Right renal pelvis (tissue), 4 donors: ENCODE measurements around the gene OR8I2. TPM values are rescaled to one million over a fixed set of nuclear protein-coding genes. Genes with fewer than 3 reads are reported as not detected.
"Not testable (repeated sequence)": the region's sequence is repeated elsewhere in the genome, so short reads cannot be mapped to it uniquely, and the experiment has no call there.

Source experiments
- DNase-seq, 4 donors: peaks; one replicate each; pipeline ENCODE4 v3.0.0-alpha.2; 2013; ENCODE audit warnings: low read depth in 4 of 4, low spot score in 3 of 4, missing footprints in 1 of 4
- polyA plus RNA-seq, 4 donors: library from polyadenylated mRNA; unstranded; fragments of 120-200 nt; gene quantifications; one replicate each; pipeline ENCODE4 v1.2.1, GENCODE V29; 2013; ENCODE audit not compliant: insufficient read length in 4 of 4

OR8I2 gene
- not detected for polyA plus RNA-seq

DNA sequence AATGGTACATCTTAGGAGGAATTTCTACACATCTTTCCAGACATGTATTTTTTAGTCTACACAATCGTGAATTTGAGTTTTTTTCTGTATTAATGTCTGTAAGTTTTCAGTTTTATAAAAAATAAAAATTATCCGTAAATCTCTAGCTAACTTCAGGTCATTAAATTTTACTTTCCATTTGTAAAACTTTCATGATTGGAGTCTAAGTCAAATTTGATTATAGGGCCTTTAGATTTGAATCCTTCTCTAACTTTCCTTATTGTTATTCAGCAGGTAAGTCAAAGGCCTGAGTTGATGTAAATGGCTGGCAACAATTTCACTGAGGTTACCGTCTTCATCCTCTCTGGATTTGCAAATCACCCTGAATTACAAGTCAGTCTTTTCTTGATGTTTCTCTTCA lies at the start of gene OR8I2:
Gene OR8I2, plus strand, starts transcription at position 301 of the 400 bp plus-strand sequence. Its CDS starts 0 bp downstream, at position 301.
- no peak for DNase-seq

DNA sequence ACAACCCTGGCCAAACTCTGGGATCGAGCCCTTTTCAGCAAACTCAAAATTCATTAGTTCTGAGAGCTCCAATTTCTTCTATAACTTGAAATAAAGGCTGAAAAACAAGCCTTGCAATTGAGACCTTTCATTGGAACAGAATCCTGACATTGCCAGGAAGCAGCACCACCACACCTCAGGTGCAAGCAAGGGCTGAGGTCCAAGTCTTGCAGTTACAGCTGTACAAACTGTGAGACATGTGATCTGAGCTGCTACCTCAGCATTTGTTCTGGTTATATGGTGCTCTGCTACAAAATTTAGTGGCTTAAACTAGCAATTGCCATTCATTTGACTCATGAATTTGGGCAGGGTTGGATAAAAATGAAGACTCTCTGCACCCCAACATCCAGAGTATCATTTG lies 47.6 kb upstream of the OR8I2 start:
- no peak for DNase-seq

DNA sequence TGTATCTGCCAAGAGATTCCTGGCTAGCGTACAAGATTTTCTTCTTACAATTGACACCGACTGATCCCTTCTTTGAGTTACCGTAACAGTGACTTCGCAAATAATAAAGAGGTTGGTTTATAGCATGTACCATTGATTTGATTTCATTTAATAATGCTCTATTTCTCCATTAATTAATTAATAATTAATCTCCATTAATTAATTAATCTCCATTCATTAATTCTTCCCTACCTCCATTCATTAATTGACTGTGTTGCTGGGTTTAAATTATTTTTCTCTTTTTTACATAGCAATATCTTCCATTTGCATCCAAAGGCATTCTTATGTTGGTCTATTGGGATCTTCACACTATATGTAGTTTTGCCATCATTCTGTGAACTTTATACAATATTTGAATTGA lies 44.6 kb upstream of the OR8I2 start:
- DNase-seq = no peak

DNA sequence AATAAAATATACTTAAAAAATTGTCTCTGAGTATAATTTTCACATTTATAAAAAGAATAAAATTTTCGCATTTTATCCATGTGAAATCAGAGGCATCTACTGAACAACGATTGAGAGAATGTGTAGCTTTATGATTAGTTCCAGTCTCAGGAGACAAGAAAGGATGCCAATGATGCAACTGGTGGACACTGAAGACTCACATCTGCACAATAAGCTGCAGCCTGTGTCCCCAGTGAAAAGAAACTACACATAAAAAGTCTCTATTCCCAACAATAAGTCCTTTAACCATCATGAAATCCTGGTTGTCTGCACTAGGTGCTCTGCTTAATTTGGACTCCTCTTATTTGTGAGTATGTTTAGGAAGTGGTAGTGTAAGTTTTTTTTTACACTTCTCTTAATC lies 43.6 kb upstream of the OR8I2 start:
- DNase-seq = no peak

DNA sequence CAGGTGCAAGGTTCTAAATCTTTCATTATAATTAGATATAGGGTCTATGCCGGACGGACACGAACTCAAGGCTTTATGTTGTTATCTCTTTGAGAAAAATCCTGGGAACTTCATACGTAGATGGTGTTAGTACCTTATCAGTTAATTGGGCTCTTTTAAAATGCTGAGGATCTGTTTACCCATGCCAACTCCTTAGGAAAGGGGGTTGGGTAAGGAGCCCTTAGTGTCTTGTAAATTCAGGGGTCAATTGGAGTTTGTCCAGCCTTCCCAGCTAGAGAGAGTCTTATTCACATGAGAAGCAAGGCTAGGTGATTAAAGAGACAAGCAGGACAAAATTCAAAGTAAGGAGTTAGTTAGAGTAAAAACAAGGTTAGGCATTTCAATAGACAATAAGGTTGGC lies 36.7 kb upstream of the OR8I2 start:
- DNase-seq = not testable (repeated sequence)

DNA sequence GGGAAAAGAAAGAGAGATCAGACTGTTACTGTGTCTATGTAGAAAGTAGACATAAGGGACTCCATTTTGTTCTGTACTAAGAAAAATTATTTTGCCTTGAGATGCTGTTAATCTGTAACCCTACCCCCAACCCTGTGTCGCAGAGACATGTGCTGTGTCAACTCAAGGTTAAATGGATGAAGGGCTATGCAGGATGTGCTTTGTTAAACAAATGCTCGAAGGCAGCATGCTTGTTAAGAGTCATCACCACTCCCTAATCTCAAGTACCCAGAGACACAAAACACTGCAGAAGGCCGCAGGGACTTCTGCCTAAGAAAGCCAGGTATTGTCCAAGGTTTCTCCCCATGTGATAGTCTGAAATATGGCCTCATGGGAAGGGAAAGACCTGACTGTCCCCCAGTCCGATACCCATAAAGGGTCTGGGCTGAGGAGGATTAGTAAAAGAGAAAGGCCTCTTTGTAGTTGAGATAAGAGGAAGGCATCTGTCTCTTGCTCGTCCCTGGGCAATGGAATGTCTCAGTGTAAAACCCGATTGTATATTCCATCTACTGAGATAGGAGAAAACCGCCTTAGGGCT lies 35.4 kb upstream of the OR8I2 start:
- DNase-seq = not testable (repeated sequence)

DNA sequence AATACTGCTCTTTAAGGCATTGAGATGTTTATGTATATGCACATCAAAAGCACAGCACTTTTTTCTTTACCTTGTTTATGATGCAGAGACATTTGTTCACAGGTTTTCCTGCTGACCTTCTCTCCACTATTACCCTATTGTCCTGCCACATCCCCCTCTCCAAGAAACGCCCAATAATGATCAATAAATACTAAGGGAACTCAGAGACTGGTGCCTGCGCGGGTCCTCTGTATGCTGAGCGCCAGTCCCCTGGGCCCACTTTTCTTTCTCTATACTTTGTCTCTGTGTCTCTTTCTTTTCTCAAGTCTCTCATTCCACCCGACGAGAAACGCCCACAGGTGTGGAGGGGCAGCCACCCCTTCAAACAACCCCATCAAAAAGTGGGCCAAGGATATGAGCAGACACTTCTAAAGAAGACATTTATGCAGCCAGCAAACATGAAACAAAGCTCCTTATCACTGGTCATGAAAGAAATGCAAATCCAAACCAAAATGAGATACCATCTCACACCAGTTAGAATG lies 34.8 kb upstream of the OR8I2 start:
- not testable (repeated sequence) for DNase-seq

DNA sequence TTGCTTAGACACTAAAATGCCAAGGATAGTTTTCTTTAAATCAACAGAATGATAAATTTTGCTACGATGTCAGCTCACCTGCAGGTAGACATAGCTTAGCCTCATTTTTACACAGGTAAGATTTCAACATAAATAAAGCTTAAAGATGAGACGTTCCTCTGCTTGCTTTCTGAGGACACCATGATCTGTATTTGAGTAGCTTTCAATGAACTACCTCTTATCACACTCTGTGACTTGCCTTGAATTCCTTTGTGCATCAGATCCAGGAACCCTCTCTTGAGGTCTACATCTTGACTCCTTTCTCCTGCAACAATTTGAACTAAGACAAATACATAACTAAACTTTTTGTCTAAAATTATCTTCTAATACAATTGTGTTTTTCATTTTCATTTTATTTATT lies 26.1 kb upstream of the OR8I2 start:
- DNase-seq = no peak

DNA sequence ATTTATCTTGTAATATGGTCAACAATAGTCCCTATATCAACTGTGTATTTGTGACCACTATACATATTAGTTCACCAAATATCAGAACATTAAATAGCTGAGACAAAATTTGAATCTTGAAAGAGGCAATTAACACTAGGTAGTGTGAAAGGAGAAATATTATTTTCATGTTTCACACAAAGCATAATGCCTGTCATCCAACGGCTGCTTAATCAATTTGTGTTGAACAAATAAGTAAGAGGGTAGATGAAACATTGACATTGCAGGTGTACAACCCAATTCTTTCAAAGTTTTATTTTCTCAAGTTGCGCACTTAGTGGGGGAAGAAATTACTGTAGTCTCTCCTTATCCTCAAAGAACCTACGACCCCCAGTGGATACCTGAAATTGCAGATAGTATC lies 3.4 kb upstream of the OR8I2 start:
- no peak for DNase-seq

DNA sequence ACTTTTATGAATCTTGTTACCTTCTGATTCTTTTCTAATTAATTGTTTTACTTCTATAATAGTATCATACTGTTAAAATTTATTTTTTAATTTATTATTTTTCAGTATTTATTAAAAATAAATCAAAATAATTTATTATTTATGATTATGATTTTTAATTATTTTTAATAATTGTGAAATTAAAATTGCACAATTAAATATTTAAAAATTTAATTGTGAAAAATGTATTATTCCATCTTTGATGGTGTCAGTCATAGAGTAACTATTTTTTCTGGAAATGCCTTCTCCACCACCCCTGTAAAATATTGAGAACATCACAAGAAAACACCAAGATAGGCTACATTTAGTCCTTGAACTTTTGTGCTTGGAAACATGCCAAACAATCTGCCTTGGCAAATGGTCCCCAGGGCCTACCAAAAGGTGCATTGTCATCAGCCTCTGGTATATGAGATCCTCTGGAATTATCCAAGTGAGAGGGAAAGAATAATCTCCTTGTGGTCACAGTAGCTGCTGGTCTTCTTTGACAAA lies 10.2 kb downstream of the OR8I2 start, which contains the start of gene OR8H2:
Gene OR8H2, plus strand, starts transcription at position 478 of the 528 bp plus-strand sequence. CDS start 1,356 bp downstream, outside the sequence.
- DNase-seq = no peak

DNA sequence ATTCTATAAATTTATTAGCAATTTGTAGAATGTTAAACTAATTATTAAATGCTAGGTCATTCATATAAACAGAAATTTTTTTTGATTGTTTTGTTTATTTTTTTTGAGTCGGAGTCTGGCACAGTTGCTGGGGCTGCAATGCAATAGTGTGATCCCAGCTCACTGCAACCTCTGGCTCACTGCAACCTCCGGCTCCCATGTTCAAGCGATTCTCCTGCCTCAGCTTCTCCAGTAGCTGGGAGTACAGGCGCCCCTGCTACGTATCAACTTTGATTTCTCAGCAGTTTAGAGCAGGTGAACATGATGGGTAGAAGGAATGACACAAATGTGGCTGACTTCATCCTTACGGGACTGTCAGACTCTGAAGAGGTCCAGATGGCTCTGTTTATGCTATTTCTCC lies 29.0 kb downstream of the OR8I2 start, which contains the start of gene OR8H3:
Gene OR8H3, plus strand, starts transcription at position 301 of the 400 bp plus-strand sequence. Its CDS starts 0 bp downstream, at position 301.
- no peak for DNase-seq

DNA sequence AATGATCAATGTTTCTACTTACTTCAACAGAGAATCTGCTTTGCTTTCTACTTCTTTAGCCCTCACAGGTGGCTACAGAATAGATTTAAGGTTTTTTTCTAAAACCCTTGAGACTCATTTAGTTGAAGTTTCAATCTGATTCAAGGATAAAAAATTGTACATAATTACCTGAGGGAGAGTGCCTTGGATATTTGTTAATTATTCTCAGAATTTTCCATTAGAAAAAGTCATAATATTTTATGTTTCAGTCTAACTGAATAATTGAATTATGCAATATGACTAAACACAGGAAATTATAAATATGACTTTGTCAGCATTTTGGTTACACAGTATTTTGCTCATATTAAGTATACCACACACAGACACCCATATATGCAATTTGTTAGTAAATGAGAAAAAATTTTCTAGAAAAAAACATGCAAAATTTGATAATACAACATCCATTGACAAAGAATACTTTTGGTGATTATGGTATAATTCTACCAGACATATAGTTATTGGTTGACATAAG lies 47.1 kb downstream of the OR8I2 start, which contains the start of gene OR8J3:
Gene OR8J3, minus strand, starts transcription at position 51 of the 511 bp plus-strand sequence. CDS start 2,483 bp downstream, outside the sequence.
- DNase-seq = no peak

DNA sequence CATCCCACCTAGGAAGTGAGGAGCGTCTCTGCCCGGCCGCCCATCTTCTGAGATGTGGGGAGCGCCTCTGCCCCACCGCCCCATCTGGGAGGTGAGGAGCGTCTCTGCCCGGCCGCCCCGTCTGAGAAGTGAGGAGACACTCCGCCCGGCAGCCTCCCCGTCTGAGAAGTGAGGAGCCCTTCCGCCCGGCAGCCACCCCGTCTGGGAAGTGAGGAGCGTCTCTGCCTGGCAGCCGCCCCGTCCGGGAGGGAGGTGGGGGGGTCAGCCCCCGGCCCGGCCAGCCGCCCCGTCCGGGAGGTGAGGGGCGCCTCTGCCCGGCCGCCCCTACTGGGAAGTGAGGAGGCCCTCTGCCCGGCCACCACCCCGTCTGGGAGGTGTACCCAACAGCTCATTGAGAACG lies 50.6 kb downstream of the OR8I2 start:
- not testable (repeated sequence) for DNase-seq

Other genes starting within 250 kb of the OR8I2 start
- not detected for gene TRIM51, start 210.0 kb upstream of the OR8I2 start, polyA plus RNA-seq
- not detected for gene OR5W2, start 178.7 kb upstream of the OR8I2 start, polyA plus RNA-seq
- not detected for gene OR5I1, start 156.9 kb upstream of the OR8I2 start, polyA plus RNA-seq
- gene OR10AG1, start 123.4 kb upstream of the OR8I2 start, polyA plus RNA-seq = not detected
- gene OR5F1, start 98.7 kb upstream of the OR8I2 start, polyA plus RNA-seq = not detected
- under 1 TPM in 1 of 4 donors, not detected in 3; 0.03 TPM for gene OR5AS1, start 65.7 kb upstream of the OR8I2 start, polyA plus RNA-seq
- not detected for gene OR8H2, start 10.4 kb downstream of the OR8I2 start, polyA plus RNA-seq
- not detected for gene OR8H3, start 29.1 kb downstream of the OR8I2 start, polyA plus RNA-seq
- gene OR8J3, start 46.9 kb downstream of the OR8I2 start, polyA plus RNA-seq = not detected
- not detected for gene OR8K5, start 67.0 kb downstream of the OR8I2 start, polyA plus RNA-seq
- gene OR5J2, start 83.3 kb downstream of the OR8I2 start, polyA plus RNA-seq = not detected
- not detected for gene OR5T2, start 140.9 kb downstream of the OR8I2 start, polyA plus RNA-seq
- not detected for gene OR5T3, start 158.9 kb downstream of the OR8I2 start, polyA plus RNA-seq
- not detected for gene OR5T1, start 180.8 kb downstream of the OR8I2 start, polyA plus RNA-seq
- gene OR8H1, start 198.9 kb downstream of the OR8I2 start, polyA plus RNA-seq = under 1 TPM in 1 of 4 donors, not detected in 3; 0.01 TPM
- not detected for gene OR8K3, start 221.8 kb downstream of the OR8I2 start, polyA plus RNA-seq